DMS 273 (cell line): Measurements from ENCODE around the gene ABCC3.

Experiments
- DNase-seq: peaks from one replicate; lab custom pipeline; 2025; ENCODE audit not compliant: unreplicated experiment; lab: John Stamatoyannopoulos, UW

The ABCC3 gene

GRCh38 chr17:50728881-50729765 is 94.4 kb downstream of the ABCC3 start:
- no peak for DNase-seq

GRCh38 chr17:50731575-50732460 is 97.1 kb downstream of the ABCC3 start:
- no peak for DNase-seq

- DNase-seq: no peak
Observed at GRCh38 chr17:50735287-50735686, 100.6 kb downstream of the ABCC3 start.

GRCh38 chr17:50737118-50737698 is 102.5 kb downstream of the ABCC3 start:
- DNase-seq: no peak

GRCh38 chr17:50739098-50739497 is 104.4 kb downstream of the ABCC3 start:
- no peak for DNase-seq
